ENCODE measurements around the gene DENND6B.

The DENND6B gene

DNA sequence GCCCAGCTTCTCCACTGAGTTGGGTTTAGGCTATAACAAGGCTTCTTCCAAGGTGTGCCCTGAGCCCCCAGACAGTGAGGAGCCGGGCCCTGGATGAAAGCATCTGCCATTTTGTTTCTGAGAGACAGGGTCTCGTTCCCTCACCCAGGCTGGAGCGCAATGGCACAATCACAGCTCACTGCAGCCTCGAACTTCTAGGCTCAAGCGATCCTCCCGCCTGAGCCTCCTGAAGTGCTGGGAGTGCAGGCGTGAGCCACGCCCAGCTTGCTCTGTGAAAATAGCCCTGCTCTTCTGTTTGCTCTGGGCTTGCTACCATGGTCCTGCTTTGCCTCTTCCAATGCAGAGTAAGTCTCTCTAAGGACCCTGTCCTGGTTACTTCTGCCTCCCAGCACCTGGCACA is 6.7 kb downstream of the DENND6B start:
- DNase-seq (ENCODE audit: extremely low spot score) = peak; percentile 13
- TF ChIP-seq, protein P1, sequence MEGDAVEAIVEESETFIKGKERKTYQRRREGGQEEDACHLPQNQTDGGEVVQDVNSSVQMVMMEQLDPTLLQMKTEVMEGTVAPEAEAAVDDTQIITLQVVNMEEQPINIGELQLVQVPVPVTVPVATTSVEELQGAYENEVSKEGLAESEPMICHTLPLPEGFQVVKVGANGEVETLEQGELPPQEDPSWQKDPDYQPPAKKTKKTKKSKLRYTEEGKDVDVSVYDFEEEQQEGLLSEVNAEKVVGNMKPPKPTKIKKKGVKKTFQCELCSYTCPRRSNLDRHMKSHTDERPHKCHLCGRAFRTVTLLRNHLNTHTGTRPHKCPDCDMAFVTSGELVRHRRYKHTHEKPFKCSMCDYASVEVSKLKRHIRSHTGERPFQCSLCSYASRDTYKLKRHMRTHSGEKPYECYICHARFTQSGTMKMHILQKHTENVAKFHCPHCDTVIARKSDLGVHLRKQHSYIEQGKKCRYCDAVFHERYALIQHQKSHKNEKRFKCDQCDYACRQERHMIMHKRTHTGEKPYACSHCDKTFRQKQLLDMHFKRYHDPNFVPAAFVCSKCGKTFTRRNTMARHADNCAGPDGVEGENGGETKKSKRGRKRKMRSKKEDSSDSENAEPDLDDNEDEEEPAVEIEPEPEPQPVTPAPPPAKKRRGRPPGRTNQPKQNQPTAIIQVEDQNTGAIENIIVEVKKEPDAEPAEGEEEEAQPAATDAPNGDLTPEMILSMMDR (IDR thresholded peaks at IDR 0.05; ENCODE audit: control extremely low read depth, extremely low read depth, low read depth, missing control alignments) = no peak
- POLR2A ChIA-PET = no interaction called here
- CTCF ChIA-PET = interaction anchor here (1.0 to 11.2 kb wide), 6 partner anchors 11 to 206 kb away, joined by 3 to 96 read pairs (median 3); no protein-coding TSS in a partner anchor

DNA sequence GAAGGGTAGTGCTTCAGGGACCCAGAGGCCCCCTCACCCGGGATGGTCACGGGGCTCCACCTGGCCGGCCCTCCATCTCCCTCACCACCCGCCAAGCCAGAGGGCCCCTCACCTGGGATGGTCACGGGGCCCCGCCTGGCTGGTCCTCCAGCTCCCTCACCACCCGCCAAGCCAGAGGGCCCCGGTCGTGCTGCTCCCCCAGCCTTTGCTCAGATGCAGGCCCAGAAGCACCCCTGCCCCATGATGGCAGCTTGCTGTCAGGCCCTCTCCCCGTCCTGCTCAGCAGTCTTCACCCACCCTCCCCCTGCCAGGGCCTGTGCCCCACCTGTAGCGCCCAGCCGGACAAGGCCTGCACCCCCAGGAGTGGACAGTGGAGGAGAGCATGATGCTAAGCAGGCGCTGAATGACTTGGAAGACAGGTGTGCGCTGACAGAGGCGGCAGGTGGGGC is 7.3 kb downstream of the DENND6B start:
- ChIA-PET POLR2A (no interaction called here), CTCF (interaction anchor here (1.8 to 11.2 kb wide), 2 partner anchors 23 to 43 kb away, joined by 6 to 96 read pairs; no protein-coding TSS in a partner anchor)
- TF ChIP-seq, protein P1 (IDR thresholded peaks at IDR 0.05; ENCODE audit: control extremely low read depth, extremely low read depth, low read depth, missing control alignments) = no peak
- no peak for DNase-seq (ENCODE audit: extremely low spot score)

- DNase-seq (ENCODE audit: extremely low spot score) = no peak
- CTCF ChIA-PET = interaction anchor here (3.0 to 11.2 kb wide), 2 partner anchors 8 to 43 kb away, joined by 16 to 96 read pairs; partner anchors contain the start of gene DENND6B
Observed at GRCh38 chr22:50318698-50319411, 8.0 kb downstream of the DENND6B start.

GRCh38 chr22:50318356-50318697 is 8.5 kb downstream of the DENND6B start:
- DNase-seq (ENCODE audit: extremely low spot score) = no peak
- TF ChIP-seq, protein P1 (IDR thresholded peaks at IDR 0.05; ENCODE audit: control extremely low read depth, extremely low read depth, low read depth, missing control alignments) = no peak
- CTCF ChIA-PET = interaction anchor here (3.0 to 11.2 kb wide), 2 partner anchors 8 to 42 kb away, joined by 16 to 96 read pairs; partner anchors contain the start of gene DENND6B
- POLR2A ChIA-PET = no interaction called here

More at GRCh38 chr22:50318698-50319411, 8.0 kb downstream of the DENND6B start:
- TF ChIP-seq, protein P1 (IDR thresholded peaks at IDR 0.05; ENCODE audit: control extremely low read depth, extremely low read depth, low read depth, missing control alignments) = no peak
- POLR2A ChIA-PET = no interaction called here

DNA sequence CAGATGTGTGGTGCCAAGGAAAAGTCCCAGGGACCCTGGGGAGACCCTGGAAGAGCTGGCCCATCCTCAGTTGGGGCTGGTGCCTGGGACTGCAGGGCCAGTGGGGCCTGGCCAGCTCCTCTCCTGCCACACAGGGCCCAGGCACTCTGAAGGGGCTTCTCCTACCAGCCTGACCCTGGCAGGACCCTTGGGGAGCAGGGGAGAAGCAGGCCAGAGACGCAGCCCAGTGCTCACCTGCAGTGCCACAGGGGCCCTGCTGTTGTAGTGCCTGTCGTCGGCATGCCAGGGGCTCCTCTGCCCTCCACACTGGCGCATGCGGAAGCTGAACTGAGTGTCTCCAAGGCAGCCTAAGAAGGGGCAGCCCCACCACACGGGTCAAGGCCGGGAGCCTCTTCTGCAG is 9.1 kb downstream of the DENND6B start:
- ChIA-PET CTCF (interaction anchor here (1.3 to 11.2 kb wide), 3 partner anchors 9 to 42 kb away, joined by 3 to 96 read pairs (median 16); partner anchors contain the start of gene DENND6B), POLR2A (no interaction called here)
- TF ChIP-seq, protein P1 (IDR thresholded peaks at IDR 0.05; ENCODE audit: control extremely low read depth, extremely low read depth, low read depth, missing control alignments) = no peak
- DNase-seq (ENCODE audit: extremely low spot score) = no peak

- TF ChIP-seq, protein P1 (IDR thresholded peaks at IDR 0.05; ENCODE audit: control extremely low read depth, extremely low read depth, low read depth, missing control alignments) = no peak
- CTCF ChIA-PET = interaction anchor here (1.3 to 11.2 kb wide), 3 partner anchors 10 to 41 kb away, joined by 3 to 96 read pairs (median 16); partner anchors contain the start of gene DENND6B
- no peak for DNase-seq (ENCODE audit: extremely low spot score)
- POLR2A ChIA-PET = no interaction called here
Observed at GRCh38 chr22:50317178-50317577, 9.6 kb downstream of the DENND6B start.

Data from GM10248 (cell line).